Transverse colon (tissue), 4 donors: ENCODE data around the gene PDIK1L. TPM values are rescaled to one million over a fixed set of nuclear protein-coding genes. Genes with fewer than 3 reads are reported as not detected.

Source experiments
- DNase-seq: peaks from one replicate; pipeline ENCODE4 v3.0.0-alpha.2; 2019
- H3K27ac ChIP-seq, 4 donors: fragments of 200-600 bp; sonication (generic); 2 replicates each; pipeline ENCODE4 v1.5.1; 2016 to 2018; ENCODE audit warnings: inconsistent platforms in 4 of 4
- H3K27me3 ChIP-seq: fragments of 200-600 bp; sonication (generic); 2 replicates; pipeline ENCODE4 v1.5.1; 2017; ENCODE audit warnings: inconsistent platforms
- H3K36me3 ChIP-seq, 4 donors: fragments of 200-600 bp; sonication (generic); 2 replicates each; pipeline ENCODE4 v1.5.1; 2017 to 2019; ENCODE audit warnings: inconsistent platforms in 4 of 4
- H3K4me1 ChIP-seq, 4 donors: fragments of 200-600 bp; sonication (generic); 2 replicates each; pipeline ENCODE4 v1.5.1; 2017 to 2020; ENCODE audit warnings: inconsistent platforms in 4 of 4
- H3K4me3 ChIP-seq, 4 donors: fragments of 200-600 bp; sonication (generic); 1 replicate in 1 of 4; 2 replicates in 3 of 4; pipeline versions ENCODE4 v1.5.1 to v1.6.1; 2017 to 2019; ENCODE audit warnings: inconsistent platforms in 4 of 4
- H3K9me3 ChIP-seq, 2 donors: fragments of 200-600 bp; sonication (generic); 2 replicates each; pipeline ENCODE4 v1.5.1; 2017 to 2019; ENCODE audit warnings: inconsistent platforms in 2 of 2
- EP300 ChIP-seq: sonication (generic); formaldehyde crosslinking; IDR thresholded peaks from one replicate; pipeline ENCODE4 v1.6.1; 2017; ENCODE audit warnings: antibody characterized with exemption, low read depth
- POLR2A ChIP-seq: fragments of 450-650 bp; IDR thresholded peaks from one replicate; pipeline ENCODE4 v1.6.1; 2016; ENCODE audit warnings: antibody characterized with exemption, mild to moderate bottlenecking, moderate library complexity
- POLR2AphosphoS5 ChIP-seq, 3 donors: sonication (generic); formaldehyde crosslinking; IDR thresholded peaks; one replicate each; pipeline ENCODE4 v1.6.1; 2016; ENCODE audit warnings: antibody characterized with exemption in 3 of 3
- WGBS, 2 donors: methylation state at CpG; one replicate each; pipeline ENCODE4 v1.1.5; 2018; ENCODE audit warnings: low coverage in 1 of 2; 5-methylcytosine and 5-hydroxymethylcytosine counted together
- in situ Hi-C, 4 donors: fragments of 200-750 bp; cut with MboI; loops; one replicate each; pipeline versions ENCODE4 v1.15.0 to v1.15.1; 2017; ENCODE audit warnings: low sequenced_read_pairs in 3 of 4, low pct_ligation_motif_present in 1 of 4, low pct_unique_long_range_greater_than_20kb in 1 of 4
- intact Hi-C: fragments of 100-400 bp; cut with DNase I; formaldehyde crosslinking; loops from one replicate; pipeline ENCODE4 v1.15.1; 2023; ENCODE audit warnings: low total_unique reads
- total RNA-seq, 4 donors: library from RNA; depleted of rRNA; stranded (reverse); fragments of >200 nt; gene quantifications; one replicate each; pipeline ENCODE4 v1.1.0, GENCODE V29; 2016
- TF ChIP-seq, protein P1 (sequence below), 5 experiments: fragments of 200-600 bp in 3 of 5; fragments of 450-650 bp in 2 of 5; sonication (generic) in 3 of 5; IDR thresholded peaks; 1 replicate in 2 of 5; 2 replicates in 3 of 5; pipeline ENCODE4 v1.5.1; 2016 to 2017; ENCODE audit warnings: antibody characterized with exemption in 5 of 5, inconsistent platforms in 3 of 5, mild to moderate bottlenecking in 2 of 5, moderate library complexity in 1 of 5

PDIK1L gene
- total RNA-seq, 4 donors from 2014 or later, result 4.0 to 15.6 (median 9.8) TPM

DNA sequence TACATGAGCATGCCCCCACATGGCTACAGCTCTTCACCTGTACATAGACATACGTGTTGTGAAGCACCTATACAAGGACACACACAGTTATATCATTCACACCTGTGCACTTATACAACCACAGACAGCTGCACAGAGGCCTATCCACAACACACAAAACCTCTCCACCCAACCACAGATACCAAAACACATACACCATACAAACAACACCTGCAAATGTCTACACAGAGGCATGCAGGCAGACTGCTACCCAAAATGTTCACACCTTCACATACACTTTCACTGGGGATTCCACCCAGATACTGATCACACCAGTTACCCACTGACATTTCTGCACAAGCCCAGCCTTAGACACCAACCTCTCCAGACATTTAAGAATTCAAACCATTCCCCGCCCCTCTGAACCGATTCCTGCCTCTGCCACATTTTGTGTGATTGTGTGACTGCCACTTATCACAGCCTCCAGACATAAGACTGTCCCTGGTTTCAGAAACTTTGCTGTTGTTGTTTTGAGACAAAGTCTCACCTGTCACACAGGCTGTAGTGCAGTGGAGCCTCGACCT lies 55.2 kb downstream of the PDIK1L start:
- no peak for DNase-seq

DNA sequence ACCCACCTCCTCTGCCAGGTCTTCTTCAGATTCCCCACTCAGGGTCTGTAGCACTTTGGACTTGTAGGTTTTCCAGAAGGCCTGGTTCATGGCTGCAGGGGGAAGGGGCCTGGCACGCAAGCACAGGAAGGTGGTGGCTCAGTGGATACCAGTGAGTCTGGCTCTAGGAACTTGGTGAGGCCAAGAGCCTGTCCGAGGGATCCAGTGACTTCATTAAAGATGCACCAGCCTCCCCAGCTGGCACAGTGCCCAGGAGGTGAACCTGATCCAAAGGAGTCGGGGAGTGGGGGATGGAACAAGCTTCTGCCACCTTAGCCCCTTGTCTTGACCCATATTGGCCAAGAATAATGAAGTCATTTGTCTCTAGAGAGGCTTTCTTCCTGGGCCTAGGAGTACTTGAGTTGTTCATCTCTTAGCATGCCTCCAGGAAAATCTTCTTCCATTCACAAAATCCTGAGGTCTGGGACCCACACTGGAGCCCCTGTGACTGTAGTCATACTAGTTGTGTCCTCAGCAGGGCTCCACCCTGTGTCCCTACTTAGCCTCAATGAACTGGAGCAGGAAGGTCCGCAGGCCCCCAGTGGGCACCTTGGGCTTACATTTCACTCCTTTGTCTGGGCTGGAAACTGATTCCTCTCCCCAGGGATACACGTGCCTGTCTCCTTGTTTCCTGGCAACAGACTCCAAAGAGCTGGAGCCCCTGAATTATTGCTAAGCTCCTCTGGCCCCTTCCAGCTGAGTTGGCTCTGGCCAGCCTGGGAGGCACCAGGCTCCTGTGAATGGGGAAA lies 57.0 kb downstream of the PDIK1L start, which contains the start of gene C1orf232:
TSS of gene C1orf232 (minus strand) at position 554 of the 788 bp plus-strand sequence. CDS start at position 90, 464 bp downstream.
- Histone ChIP-seq H3K27me3 (peaks cover 3% of the 10 kb centered on the region), H3K9me3 (no peaks in the 10 kb centered on the region), H3K27ac (peak within 1 kb of the TSS; percentile 70 to 87 (median 78)), H3K4me1 (peaks cover 13 to 24% (median 20%) of the 10 kb centered on the region in 4 donors), H3K4me3 (peak within 1 kb of the TSS; percentile 59 to 91 (median 62)), H3K36me3 (no peaks in the 10 kb centered on the region)
- DNase-seq, result no peak
- 61% methylated on average over 5 of the region's 5 CpGs; no CpG with 5 or more reads in 1 of the 2 donors for WGBS, 2 donors
- intact Hi-C loops, result no loop called here
- in situ Hi-C loops, result loop anchor here in 2 of 4 donors (25.0 kb wide), 1 partner anchor 131 kb away; the partner anchor contains the start of gene SLC30A2 (in 2 of the 2)
- no peak for TF ChIP-seq EP300
- TF ChIP-seq, protein P1, sequence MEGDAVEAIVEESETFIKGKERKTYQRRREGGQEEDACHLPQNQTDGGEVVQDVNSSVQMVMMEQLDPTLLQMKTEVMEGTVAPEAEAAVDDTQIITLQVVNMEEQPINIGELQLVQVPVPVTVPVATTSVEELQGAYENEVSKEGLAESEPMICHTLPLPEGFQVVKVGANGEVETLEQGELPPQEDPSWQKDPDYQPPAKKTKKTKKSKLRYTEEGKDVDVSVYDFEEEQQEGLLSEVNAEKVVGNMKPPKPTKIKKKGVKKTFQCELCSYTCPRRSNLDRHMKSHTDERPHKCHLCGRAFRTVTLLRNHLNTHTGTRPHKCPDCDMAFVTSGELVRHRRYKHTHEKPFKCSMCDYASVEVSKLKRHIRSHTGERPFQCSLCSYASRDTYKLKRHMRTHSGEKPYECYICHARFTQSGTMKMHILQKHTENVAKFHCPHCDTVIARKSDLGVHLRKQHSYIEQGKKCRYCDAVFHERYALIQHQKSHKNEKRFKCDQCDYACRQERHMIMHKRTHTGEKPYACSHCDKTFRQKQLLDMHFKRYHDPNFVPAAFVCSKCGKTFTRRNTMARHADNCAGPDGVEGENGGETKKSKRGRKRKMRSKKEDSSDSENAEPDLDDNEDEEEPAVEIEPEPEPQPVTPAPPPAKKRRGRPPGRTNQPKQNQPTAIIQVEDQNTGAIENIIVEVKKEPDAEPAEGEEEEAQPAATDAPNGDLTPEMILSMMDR (IDR thresholded peaks at IDR 0.05), result no peak
- no peak for TF ChIP-seq POLR2AphosphoS5 (IDR thresholded peaks at IDR 0.05)
- no peak for TF ChIP-seq POLR2A

More for the DNA sequence above, 55.2 kb downstream of the PDIK1L start:
- Histone ChIP-seq H3K4me3 (no peak overlapping the region), H3K9me3 (no peaks in the 10 kb centered on the region), H3K36me3 (no peaks in the 10 kb centered on the region), H3K27me3 (peaks cover 16% of the 10 kb centered on the region), H3K27ac (no peak overlapping the region), H3K4me1 (peaks cover 13 to 31% (median 25%) of the 10 kb centered on the region in 4 donors)
- TF ChIP-seq POLR2A (no peak), POLR2AphosphoS5 (IDR thresholded peaks at IDR 0.05) (no peak), EP300 (no peak)
- TF ChIP-seq, protein P1 (IDR thresholded peaks at IDR 0.05), result no peak
- WGBS, 2 donors, result 75 to 79% methylated on average over 3 to 4 of the region's 4 CpGs
- intact Hi-C loops (no loop called here), in situ Hi-C loops (loop anchor here in 2 of 4 donors (25.0 kb wide), 1 partner anchor 129 kb away; the partner anchor contains the start of gene SLC30A2 (in 2 of the 2))

DNA sequence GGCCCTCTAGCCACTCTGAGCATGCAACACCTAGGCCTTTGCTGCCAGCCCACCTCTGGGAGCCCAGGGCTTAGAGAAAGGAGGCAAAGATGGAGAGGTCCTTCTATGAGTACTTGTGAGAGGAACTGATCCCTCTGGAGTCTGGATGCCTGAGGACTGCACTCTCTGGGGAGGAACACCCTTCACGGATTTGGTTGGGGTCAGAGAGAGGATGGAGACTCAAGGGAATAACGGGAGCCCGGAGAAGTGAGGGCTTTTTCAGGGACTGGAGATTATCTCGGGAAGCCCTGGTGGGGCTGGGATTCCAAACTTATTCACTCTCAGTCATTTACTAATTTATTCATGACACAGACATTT lies 57.6 kb downstream of the PDIK1L start:
- DNase-seq, result no peak
- peaks cover 3% of the 10 kb centered on the region for H3K27me3 ChIP-seq
- peaks cover 10 to 19% (median 16%) of the 10 kb centered on the region in 4 donors for H3K4me1 ChIP-seq
- H3K27ac ChIP-seq, result peak overlapping the region; percentile 70 to 87 (median 78)
- WGBS, 2 donors, result 65% methylated on average over 4 of the region's 4 CpGs; no CpG with 5 or more reads in 1 of the 2 donors
- TF ChIP-seq, protein P1 (IDR thresholded peaks at IDR 0.05), result no peak
- TF ChIP-seq EP300, result no peak
- no peak for TF ChIP-seq POLR2AphosphoS5 (IDR thresholded peaks at IDR 0.05)
- no peak for TF ChIP-seq POLR2A
- in situ Hi-C loops (loop anchor here in 2 of 4 donors (25.0 kb wide), 1 partner anchor 132 kb away; the partner anchor contains the start of gene SLC30A2 (in 2 of the 2)), intact Hi-C loops (no loop called here)
- H3K4me3 ChIP-seq, result peak overlapping the region in 3 of 4 donors; percentile 59 to 91 (median 59)
- H3K9me3 ChIP-seq, result no peaks in the 10 kb centered on the region
- H3K36me3 ChIP-seq, result no peaks in the 10 kb centered on the region
